Measurements from ENCODE around the gene DCXR.

DCXR gene

GRCh38 chr17:82037092-82037888, at the start of gene DCXR:
TSS of gene DCXR (minus strand) at chr17:82037697. CDS start at chr17:82037682, 15 bp downstream.
- no peaks in the 10 kb centered on the region for H3K9me3 ChIP-seq
- peak; percentile 78 for TF ChIP-seq CTCF (IDR thresholded peaks at IDR 0.05)
- peak within 1 kb of the TSS; percentile 67 to 80 for H3K4me3 ChIP-seq (ENCODE audit: low read depth in 1 of 2, low read length in 1 of 2)
- H3K27ac ChIP-seq = peak within 1 kb of the TSS; percentile 90
- peaks cover 22 to 30% of the 10 kb centered on the region in 2 experiments for H3K4me1 ChIP-seq (ENCODE audit: control insufficient read depth in 1 of 2, insufficient read depth in 1 of 2, low read depth in 1 of 2, low read length in 1 of 2)
- H3K27me3 ChIP-seq = peaks cover 6% of the 10 kb centered on the region
- H3K36me3 ChIP-seq = no peaks in the 10 kb centered on the region

- no peaks in the 10 kb centered on the region for H3K4me1 ChIP-seq (ENCODE audit: control insufficient read depth in 1 of 2, insufficient read depth in 1 of 2, low read depth in 1 of 2, low read length in 1 of 2)
- H3K27me3 ChIP-seq = no peaks in the 10 kb centered on the region
- no peak overlapping the region for H3K4me3 ChIP-seq (ENCODE audit: low read depth in 1 of 2, low read length in 1 of 2)
- TF ChIP-seq CTCF (IDR thresholded peaks at IDR 0.05) = no peak
- no peaks in the 10 kb centered on the region for H3K9me3 ChIP-seq
- H3K36me3 ChIP-seq = peaks cover 61% of the 10 kb centered on the region
- no peak overlapping the region for H3K27ac ChIP-seq
Measured at GRCh38 chr17:82085931-82086764, 48.7 kb upstream of the DCXR start.

GRCh38 chr17:82085031-82085861, 47.7 kb upstream of the DCXR start:
- Histone ChIP-seq H3K27ac (no peak overlapping the region), H3K36me3 (peaks cover 68% of the 10 kb centered on the region), H3K4me1 (ENCODE audit: control insufficient read depth in 1 of 2, insufficient read depth in 1 of 2, low read depth in 1 of 2, low read length in 1 of 2) (no peaks in the 10 kb centered on the region), H3K9me3 (no peaks in the 10 kb centered on the region), H3K4me3 (ENCODE audit: low read depth in 1 of 2, low read length in 1 of 2) (no peak overlapping the region), H3K27me3 (no peaks in the 10 kb centered on the region)
- TF ChIP-seq CTCF (IDR thresholded peaks at IDR 0.05) = no peak

- no peaks in the 10 kb centered on the region for H3K4me1 ChIP-seq (ENCODE audit: control insufficient read depth in 1 of 2, insufficient read depth in 1 of 2, low read depth in 1 of 2, low read length in 1 of 2)
- H3K36me3 ChIP-seq = peaks cover 68% of the 10 kb centered on the region
- no peak overlapping the region for H3K27ac ChIP-seq
- H3K4me3 ChIP-seq (ENCODE audit: low read depth in 1 of 2, low read length in 1 of 2) = no peak overlapping the region
- no peak for TF ChIP-seq CTCF (IDR thresholded peaks at IDR 0.05)
- H3K27me3 ChIP-seq = no peaks in the 10 kb centered on the region
- no peaks in the 10 kb centered on the region for H3K9me3 ChIP-seq
Measured at GRCh38 chr17:82084373-82085030, 47.0 kb upstream of the DCXR start.
